Measurements from ENCODE around the gene ZNF619. TPM values are rescaled to one million over a fixed set of nuclear protein-coding genes. Genes with fewer than 3 reads are reported as not detected.
A peak's percentile ranks its signal among the peaks of the same experiment; 100 is the strongest.

The ZNF619 gene
- total and polyA plus RNA-seq, 9 of the 15 experiments (the other 6 are each of a cell fraction or from before 2014, with no cell fraction given): 1.3 to 9.1 (median 6.3) TPM

DNA sequence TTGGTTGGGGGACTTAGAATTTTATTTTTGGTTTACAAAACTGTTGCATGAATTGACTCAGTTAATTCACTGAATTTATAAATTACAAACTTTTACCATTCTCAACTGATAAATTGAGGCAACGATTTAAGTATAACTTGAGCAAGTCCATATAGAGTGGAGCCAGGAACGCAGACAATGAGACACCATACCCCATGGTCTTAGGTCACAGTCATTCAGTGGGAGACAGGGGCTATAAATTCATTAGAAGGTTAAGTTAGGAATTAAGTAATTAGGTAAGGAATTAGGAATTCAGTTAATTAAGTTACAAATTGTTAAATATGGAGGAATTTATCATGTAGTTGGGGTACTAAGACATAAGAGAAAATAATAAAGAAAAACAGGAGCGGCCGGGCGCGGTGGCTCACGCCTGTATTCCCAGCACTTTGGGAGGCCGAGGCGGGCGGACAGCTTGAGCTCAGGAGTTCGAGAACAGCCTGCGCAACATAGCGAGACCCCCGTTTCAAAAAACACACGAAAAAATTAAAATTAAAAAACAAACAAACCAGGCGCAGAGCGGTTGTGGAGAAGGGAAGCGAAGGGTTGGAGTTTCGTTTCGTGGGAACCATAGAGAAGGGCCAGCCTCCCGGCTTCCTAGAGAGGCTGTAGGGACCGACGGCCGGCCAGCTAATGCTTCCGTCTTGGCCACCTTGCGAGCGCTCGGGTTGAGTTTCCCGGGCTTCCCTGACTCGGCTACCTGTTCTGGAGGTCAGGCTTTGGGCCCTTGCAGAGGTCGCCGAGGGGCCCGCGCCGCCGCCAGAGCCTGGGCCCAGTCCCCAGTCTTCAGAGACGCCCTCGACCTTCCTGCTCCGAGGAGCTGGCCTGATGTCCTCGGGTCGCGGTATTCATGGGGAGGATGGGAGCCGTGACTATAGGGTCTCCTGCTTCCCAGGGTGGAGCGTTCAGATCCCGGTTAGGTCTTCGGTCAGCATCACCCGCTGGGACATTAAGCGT lies at the start of gene ZNF619 (continued):
- TF ChIP-seq MYNN (IDR thresholded peaks at IDR 0.05): no peak
- no peak for TF ChIP-seq MYNN (CRISPR knock-in tag; IDR thresholded peaks at IDR 0.05)
- no peak for TF ChIP-seq FOXK1 (CRISPR knock-in tag; IDR thresholded peaks at IDR 0.05; ENCODE audit: borderline replicate concordance)
- TF ChIP-seq ZFP36 (IDR thresholded peaks at IDR 0.05; ENCODE audit: low read depth, low read length, partially characterized antibody): no peak
- TF ChIP-seq JUND (IDR thresholded peaks at IDR 0.05; ENCODE audit: borderline replicate concordance, low read depth, low read length): 0 out of 2 replicates have a peak, but pooled peaks have one; percentile 28
- TF ChIP-seq JUND (tag; IDR thresholded peaks at IDR 0.05; ENCODE audit: borderline replicate concordance, low read depth, low read length): no peak
- no peak for TF ChIP-seq PML (IDR thresholded peaks at IDR 0.05; ENCODE audit: low read length)
- no peak for TF ChIP-seq SNRNP70 (optimal IDR thresholded peaks at IDR 0.05; ENCODE audit: low read depth, low read length)
- TF ChIP-seq RFX5 (IDR thresholded peaks at IDR 0.05; ENCODE audit: low read depth, low read length): no peak
- TF ChIP-seq NFE2 (IDR thresholded peaks at IDR 0.05; ENCODE audit: low read depth): no peak
- no peak for TF ChIP-seq CBX3 (IDR thresholded peaks at IDR 0.05; ENCODE audit: borderline replicate concordance in 1 of 2, low read length in 2 of 2)
- TF ChIP-seq EZH2 (IDR thresholded peaks at IDR 0.05; ENCODE audit: borderline replicate concordance, low read depth, low read length): no peak
- TF ChIP-seq, protein P1, sequence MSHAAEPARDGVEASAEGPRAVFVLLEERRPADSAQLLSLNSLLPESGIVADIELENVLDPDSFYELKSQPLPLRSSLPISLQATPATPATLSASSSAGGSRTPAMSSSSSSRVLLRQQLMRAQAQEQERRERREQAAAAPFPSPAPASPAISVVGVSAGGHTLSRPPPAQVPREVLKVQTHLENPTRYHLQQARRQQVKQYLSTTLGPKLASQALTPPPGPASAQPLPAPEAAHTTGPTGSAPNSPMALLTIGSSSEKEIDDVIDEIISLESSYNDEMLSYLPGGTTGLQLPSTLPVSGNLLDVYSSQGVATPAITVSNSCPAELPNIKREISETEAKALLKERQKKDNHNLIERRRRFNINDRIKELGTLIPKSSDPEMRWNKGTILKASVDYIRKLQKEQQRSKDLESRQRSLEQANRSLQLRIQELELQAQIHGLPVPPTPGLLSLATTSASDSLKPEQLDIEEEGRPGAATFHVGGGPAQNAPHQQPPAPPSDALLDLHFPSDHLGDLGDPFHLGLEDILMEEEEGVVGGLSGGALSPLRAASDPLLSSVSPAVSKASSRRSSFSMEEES (CRISPR knock-in tag; IDR thresholded peaks at IDR 0.05): no peak
- peak; percentile 85 for TF ChIP-seq GABPA (tag; conservative IDR thresholded peaks at IDR 0.05; ENCODE audit: low read depth)
- TF ChIP-seq CCAR2 (IDR thresholded peaks at IDR 0.05; ENCODE audit: low read depth, low read length): no peak
- no peak for TF ChIP-seq ZNF583 (CRISPR knock-in tag; IDR thresholded peaks at IDR 0.05)
- TF ChIP-seq, protein P2, sequence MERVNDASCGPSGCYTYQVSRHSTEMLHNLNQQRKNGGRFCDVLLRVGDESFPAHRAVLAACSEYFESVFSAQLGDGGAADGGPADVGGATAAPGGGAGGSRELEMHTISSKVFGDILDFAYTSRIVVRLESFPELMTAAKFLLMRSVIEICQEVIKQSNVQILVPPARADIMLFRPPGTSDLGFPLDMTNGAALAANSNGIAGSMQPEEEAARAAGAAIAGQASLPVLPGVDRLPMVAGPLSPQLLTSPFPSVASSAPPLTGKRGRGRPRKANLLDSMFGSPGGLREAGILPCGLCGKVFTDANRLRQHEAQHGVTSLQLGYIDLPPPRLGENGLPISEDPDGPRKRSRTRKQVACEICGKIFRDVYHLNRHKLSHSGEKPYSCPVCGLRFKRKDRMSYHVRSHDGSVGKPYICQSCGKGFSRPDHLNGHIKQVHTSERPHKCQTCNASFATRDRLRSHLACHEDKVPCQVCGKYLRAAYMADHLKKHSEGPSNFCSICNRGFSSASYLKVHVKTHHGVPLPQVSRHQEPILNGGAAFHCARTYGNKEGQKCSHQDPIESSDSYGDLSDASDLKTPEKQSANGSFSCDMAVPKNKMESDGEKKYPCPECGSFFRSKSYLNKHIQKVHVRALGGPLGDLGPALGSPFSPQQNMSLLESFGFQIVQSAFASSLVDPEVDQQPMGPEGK (CRISPR knock-in tag; IDR thresholded peaks at IDR 0.05; ENCODE audit: borderline replicate concordance): no peak
- TF ChIP-seq ZNF445 (CRISPR knock-in tag; IDR thresholded peaks at IDR 0.05; ENCODE audit: low read depth): no peak
- peak; percentile 72 for TF ChIP-seq TAF7 (tag; IDR thresholded peaks at IDR 0.05)
- TF ChIP-seq NR2F6 (CRISPR knock-in tag; IDR thresholded peaks at IDR 0.05): 0 out of 2 replicates have a peak, but pooled peaks have one; percentile 52
- peak in 1 of 2 experiments; percentile 7; a peak in 1 of 4 replicates for TF ChIP-seq RCOR1 (IDR thresholded peaks at IDR 0.05; ENCODE audit: borderline replicate concordance in 1 of 2, low read depth in 2 of 2, low read length in 2 of 2)
- TF ChIP-seq, protein P3, sequence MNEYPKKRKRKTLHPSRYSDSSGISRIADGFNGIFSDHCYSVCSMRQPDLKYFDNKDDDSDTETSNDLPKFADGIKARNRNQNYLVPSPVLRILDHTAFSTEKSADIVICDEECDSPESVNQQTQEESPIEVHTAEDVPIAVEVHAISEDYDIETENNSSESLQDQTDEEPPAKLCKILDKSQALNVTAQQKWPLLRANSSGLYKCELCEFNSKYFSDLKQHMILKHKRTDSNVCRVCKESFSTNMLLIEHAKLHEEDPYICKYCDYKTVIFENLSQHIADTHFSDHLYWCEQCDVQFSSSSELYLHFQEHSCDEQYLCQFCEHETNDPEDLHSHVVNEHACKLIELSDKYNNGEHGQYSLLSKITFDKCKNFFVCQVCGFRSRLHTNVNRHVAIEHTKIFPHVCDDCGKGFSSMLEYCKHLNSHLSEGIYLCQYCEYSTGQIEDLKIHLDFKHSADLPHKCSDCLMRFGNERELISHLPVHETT (CRISPR knock-in tag; conservative IDR thresholded peaks at IDR 0.05 in 1 of 2, IDR thresholded peaks at IDR 0.05 in 1 of 2): no peak

Data from K562 (cell line).